Measurements from ENCODE around the gene HMGCS1. TPM values are rescaled to one million over a fixed set of nuclear protein-coding genes. Genes with fewer than 3 reads are reported as not detected.

Gene HMGCS1
- total RNA-seq, 1 donor from 2014 or later, result 86.9 TPM

DNA sequence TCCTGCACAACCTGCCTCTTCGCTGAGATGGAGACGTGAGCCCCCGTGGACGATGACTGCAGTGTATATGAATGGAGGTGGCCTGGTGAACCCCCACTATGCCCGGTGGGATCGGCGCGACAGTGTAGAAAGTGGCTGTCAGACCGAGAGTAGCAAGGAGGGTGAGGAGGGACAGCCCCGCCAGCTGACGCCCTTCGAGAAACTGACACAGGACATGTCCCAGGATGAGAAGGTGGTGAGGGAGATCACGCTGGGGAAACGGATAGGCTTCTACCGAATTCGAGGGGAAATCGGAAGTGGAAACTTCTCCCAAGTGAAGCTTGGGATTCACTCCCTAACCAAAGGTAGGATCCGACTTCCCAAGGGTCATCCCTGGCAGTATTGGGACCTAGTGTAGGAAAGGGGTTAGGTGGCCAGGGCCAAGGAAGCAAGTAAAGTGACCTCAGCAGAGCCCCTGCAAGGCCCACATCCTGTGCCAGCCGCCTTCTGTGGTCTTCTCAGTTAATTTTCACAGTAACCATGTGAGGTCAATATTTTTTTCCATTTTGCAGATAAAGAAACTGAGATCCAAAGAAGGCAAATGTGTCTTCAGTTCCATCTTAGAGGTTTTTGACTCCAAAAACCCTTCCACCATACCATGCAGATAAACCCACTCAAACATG is 67.4 kb downstream of the HMGCS1 start:
- Mint-ChIP-seq H3K9me3 (ENCODE audit: low read depth) (no peaks in the 10 kb centered on the region), H3K36me3 (ENCODE audit: low read depth) (no peaks in the 10 kb centered on the region), H3K27ac (ENCODE audit: unreplicated experiment) (no peak overlapping the region), H3K4me3 (ENCODE audit: unreplicated experiment) (no peak overlapping the region), H3K27me3 (ENCODE audit: low read depth) (peaks cover 54% of the 10 kb centered on the region), H3K4me1 (ENCODE audit: low read depth) (no peaks in the 10 kb centered on the region)
- TF ChIP-seq, protein P1, sequence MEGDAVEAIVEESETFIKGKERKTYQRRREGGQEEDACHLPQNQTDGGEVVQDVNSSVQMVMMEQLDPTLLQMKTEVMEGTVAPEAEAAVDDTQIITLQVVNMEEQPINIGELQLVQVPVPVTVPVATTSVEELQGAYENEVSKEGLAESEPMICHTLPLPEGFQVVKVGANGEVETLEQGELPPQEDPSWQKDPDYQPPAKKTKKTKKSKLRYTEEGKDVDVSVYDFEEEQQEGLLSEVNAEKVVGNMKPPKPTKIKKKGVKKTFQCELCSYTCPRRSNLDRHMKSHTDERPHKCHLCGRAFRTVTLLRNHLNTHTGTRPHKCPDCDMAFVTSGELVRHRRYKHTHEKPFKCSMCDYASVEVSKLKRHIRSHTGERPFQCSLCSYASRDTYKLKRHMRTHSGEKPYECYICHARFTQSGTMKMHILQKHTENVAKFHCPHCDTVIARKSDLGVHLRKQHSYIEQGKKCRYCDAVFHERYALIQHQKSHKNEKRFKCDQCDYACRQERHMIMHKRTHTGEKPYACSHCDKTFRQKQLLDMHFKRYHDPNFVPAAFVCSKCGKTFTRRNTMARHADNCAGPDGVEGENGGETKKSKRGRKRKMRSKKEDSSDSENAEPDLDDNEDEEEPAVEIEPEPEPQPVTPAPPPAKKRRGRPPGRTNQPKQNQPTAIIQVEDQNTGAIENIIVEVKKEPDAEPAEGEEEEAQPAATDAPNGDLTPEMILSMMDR (IDR thresholded peaks at IDR 0.05), result no peak
- DNase-seq (ENCODE audit: low spot score), result no peak

DNA sequence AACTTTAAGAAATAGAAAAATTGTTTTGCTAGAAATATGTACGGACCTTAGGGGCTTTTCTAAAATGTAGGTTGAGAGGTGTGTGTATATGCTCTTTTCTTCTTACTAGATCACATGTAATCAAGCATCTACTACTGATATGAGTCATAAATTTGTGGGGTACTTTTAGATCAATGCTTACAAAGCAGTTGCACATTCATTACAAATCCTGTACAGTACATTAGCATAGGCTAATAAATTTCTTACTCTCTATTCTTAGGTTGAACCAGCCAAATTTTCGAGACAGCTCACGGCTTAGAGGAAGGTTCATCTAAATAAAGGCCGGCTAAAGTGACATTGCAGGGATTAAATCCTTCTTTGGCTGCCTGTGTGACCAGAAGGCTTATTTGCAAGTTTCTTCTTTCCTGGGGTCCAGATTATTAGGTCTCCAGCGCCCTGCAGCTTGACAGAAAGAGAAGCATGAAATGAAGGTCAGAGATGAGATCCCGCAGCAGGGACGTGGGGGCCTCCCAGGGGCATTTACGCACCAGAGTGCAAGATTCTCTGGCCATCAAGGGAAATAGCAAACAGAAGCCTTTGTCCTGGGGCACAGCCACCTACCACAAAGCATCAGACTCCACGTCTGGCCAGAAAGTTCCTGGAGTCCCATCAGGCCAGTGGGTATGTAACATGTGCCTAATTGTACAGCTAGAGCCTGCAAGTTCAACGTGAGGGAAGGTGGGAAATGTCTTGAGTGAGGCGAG is 68.2 kb downstream of the HMGCS1 start:
- H3K9me3 Mint-ChIP-seq (ENCODE audit: low read depth), result no peaks in the 10 kb centered on the region
- H3K4me3 Mint-ChIP-seq (ENCODE audit: unreplicated experiment), result no peak overlapping the region
- H3K4me1 Mint-ChIP-seq (ENCODE audit: low read depth), result no peaks in the 10 kb centered on the region
- H3K27ac Mint-ChIP-seq (ENCODE audit: unreplicated experiment), result no peak overlapping the region
- TF ChIP-seq, protein P1 (IDR thresholded peaks at IDR 0.05), result no peak
- no peak for DNase-seq (ENCODE audit: low spot score)
- H3K36me3 Mint-ChIP-seq (ENCODE audit: low read depth), result no peaks in the 10 kb centered on the region
- H3K27me3 Mint-ChIP-seq (ENCODE audit: low read depth), result peaks cover 60% of the 10 kb centered on the region

DNA sequence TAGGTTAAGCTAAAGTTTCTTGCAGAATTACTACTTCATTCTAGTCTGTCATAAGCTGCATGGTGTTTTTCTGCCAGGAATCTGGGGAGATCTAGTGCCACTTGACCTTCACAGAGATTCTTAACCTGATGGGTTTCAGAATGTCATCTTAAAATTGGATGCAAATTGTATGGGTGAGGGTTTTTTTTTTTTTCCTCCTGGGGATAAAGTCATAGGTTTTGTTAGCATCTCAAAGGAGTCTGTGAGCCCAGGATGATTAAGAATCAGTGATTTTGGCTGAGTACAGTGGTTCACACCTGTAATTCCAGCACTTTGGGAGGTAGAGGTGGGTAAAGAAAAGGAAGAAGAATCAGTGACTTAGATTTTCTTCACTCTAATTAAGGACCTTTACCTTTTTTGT is 69.9 kb downstream of the HMGCS1 start:
- no peaks in the 10 kb centered on the region for H3K9me3 Mint-ChIP-seq (ENCODE audit: low read depth)
- H3K27ac Mint-ChIP-seq (ENCODE audit: unreplicated experiment), result no peak overlapping the region
- H3K36me3 Mint-ChIP-seq (ENCODE audit: low read depth), result no peaks in the 10 kb centered on the region
- H3K4me3 Mint-ChIP-seq (ENCODE audit: unreplicated experiment), result no peak overlapping the region
- no peak for DNase-seq (ENCODE audit: low spot score)
- H3K4me1 Mint-ChIP-seq (ENCODE audit: low read depth), result no peaks in the 10 kb centered on the region
- H3K27me3 Mint-ChIP-seq (ENCODE audit: low read depth), result peaks cover 62% of the 10 kb centered on the region
- TF ChIP-seq, protein P1 (IDR thresholded peaks at IDR 0.05), result no peak

DNA sequence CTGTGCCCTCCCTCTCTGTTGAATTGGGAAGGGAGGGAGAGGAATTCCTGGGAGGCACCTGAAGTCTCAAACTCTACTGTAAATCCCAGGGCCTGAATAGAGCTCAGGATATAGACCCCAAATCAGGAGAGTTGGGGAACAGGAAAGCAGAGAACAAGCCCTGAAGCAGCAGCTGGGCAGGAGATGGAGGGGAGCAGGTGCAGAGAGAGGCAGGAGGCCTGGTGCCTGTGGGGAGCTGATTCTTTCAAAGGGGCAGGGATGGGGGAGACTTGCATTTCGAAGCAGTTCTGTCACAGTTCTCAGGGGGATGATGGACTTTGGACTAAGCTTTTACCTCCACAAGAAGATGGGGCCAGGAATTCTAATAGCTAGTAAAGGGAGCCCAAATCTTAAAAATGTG is 71.0 kb downstream of the HMGCS1 start:
- Mint-ChIP-seq H3K4me1 (ENCODE audit: low read depth) (no peaks in the 10 kb centered on the region), H3K4me3 (ENCODE audit: unreplicated experiment) (no peak overlapping the region), H3K27me3 (ENCODE audit: low read depth) (peaks cover 62% of the 10 kb centered on the region), H3K36me3 (ENCODE audit: low read depth) (no peaks in the 10 kb centered on the region), H3K27ac (ENCODE audit: unreplicated experiment) (no peak overlapping the region), H3K9me3 (ENCODE audit: low read depth) (no peaks in the 10 kb centered on the region)
- DNase-seq (ENCODE audit: low spot score), result no peak
- TF ChIP-seq, protein P1 (IDR thresholded peaks at IDR 0.05), result no peak

Other genes starting within 250 kb of the HMGCS1 start
- gene ZNF131, start 192.5 kb downstream of the HMGCS1 start, total RNA-seq, result 29.2 to 37.3 TPM (median 29.4 TPM) in 3 replicates
- gene NIM1K, start 121.2 kb downstream of the HMGCS1 start, total RNA-seq, result 0.41 to 0.67 TPM (median 0.44 TPM) in 3 replicates
- 0.10 TPM in 1 of 3 replicates, not detected in the others for gene CCL28, start 99.0 kb upstream of the HMGCS1 start, total RNA-seq
- 26.6 to 36.6 TPM (median 32.3 TPM) in 3 replicates for gene TMEM267, start 170.5 kb upstream of the HMGCS1 start, total RNA-seq
- gene C5orf34, start 201.7 kb upstream of the HMGCS1 start, total RNA-seq, result 1.8 to 2.4 TPM (median 1.9 TPM) in 3 replicates
- 82.3 to 105 TPM (median 104 TPM) in 3 replicates for gene PAIP1, start 243.7 kb upstream of the HMGCS1 start, total RNA-seq

Measured in chondrocyte (in vitro differentiated cells).